Occipital lobe (tissue), 2 donors: ENCODE results near the gene CBL. TPM values are rescaled to one million over a fixed set of nuclear protein-coding genes. Genes with fewer than 3 reads are reported as not detected.

Experiments
- DNase-seq: peaks from one replicate; lab custom pipeline; 2025; lab: John Stamatoyannopoulos, UW
- total RNA-seq: library from RNA; depleted of rRNA; stranded (reverse); fragments of >200 nt; gene quantifications from one replicate; pipeline ENCODE4 v1.2.3, GENCODE V29; 2014

Gene CBL
- total RNA-seq, 1 donor from 2014 or later = 12.0 TPM

DNA sequence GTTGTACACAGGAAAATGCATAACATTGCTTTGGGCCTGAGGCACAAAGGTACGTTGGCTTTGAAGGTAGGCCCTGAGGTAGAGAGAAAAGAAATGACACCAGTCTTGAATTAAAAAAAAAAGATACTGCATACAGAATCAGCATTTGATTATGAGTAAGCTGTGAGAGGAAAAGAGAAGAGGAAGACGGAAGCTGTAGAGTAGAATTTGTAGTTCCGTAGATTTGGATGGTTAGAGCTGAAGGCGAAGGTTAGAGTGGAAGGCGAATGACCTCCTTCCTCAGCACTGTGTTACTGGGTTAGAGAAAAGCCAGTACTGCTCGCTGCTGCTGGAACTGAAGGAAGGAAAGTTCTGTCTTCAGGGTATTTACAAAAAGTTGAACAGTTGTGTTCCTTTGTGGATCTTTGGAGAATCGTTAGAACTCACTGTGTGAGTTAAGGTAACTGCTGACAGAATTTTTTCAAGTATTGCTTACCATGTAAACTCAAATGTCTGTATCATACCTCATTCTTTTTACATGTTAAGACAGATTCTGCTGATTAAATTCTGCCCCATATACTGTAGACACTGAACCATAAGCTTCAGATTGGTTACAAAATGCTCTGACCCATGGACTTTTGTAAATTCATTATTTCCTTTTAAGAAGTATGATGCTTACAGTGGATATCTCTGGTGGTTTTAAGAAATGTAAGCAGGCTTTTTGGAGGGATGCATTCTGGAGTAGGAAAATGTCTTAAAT lies 60.5 kb downstream of the CBL start:
- DNase-seq = no peak

DNA sequence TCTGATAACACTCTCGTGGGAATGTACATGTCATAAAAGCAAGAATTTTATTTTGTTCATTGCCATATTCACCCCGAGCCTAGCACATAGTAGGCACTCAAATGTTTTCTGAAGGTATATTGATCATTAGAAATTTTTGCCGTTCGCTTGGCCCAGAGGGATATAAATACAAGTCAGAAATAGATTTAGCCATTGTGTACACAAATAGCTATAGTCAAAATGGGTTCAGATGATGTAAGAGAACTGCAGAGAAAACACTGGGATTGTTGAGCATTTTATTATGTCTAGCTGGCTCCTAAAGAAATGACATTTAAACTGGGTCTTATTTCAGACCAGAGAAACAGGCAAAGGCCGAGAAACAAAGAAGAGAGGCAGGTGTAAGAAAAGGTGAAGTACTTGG lies 61.5 kb downstream of the CBL start:
- no peak for DNase-seq

DNA sequence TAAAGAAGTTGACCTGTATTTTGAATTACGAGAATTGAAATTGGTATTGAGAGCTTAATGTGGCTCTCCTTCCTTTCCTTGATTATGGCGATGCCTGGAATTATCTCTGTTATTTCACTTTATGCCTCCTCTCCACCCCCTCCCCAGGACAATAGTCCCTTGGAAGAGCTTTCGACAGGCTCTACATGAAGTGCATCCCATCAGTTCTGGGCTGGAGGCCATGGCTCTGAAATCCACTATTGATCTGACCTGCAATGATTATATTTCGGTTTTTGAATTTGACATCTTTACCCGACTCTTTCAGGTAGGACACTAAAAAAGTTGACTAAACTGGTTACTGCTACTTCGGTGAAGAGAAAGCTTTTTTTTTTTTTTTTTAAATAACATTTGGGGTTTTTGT lies 67.6 kb downstream of the CBL start:
- DNase-seq = no peak

DNA sequence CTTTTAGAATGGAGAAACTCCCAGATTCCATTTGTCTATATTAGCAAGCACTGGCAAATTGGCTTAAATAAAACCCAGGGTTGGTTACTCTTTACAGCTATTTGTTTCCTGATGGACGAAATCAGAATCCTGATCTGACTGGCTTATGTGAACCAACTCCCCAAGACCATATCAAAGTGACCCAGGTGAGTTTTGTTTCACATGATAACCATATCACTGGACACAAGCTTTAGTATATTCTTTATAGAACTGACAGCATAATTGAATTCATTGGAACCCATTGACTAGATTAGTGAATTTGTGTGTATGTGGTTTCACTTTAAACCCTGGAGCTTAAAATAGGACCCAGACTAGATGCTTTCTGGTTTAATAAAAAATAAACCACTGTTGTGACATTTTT lies 71.5 kb downstream of the CBL start:
- DNase-seq = no peak

DNA sequence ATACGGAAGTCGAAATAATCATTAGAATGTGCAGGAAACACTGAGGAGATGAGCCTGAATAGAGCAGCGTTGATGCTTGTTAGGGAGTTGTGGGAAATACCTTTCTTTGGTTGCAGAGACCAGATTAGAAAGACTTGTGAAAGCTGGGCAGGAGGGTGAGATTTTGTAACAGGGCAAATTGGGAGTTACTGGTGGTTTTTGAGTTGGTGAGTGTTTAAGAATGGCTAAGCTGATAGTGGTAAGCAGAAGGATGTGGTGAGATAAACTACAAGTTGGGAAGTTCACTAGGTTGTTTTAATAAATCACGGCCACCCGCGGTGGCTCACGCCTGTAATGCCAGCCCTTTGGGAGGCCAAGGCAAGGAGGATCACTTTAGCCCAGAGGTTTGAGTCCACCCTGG lies 76.4 kb downstream of the CBL start:
- DNase-seq = no peak

DNA sequence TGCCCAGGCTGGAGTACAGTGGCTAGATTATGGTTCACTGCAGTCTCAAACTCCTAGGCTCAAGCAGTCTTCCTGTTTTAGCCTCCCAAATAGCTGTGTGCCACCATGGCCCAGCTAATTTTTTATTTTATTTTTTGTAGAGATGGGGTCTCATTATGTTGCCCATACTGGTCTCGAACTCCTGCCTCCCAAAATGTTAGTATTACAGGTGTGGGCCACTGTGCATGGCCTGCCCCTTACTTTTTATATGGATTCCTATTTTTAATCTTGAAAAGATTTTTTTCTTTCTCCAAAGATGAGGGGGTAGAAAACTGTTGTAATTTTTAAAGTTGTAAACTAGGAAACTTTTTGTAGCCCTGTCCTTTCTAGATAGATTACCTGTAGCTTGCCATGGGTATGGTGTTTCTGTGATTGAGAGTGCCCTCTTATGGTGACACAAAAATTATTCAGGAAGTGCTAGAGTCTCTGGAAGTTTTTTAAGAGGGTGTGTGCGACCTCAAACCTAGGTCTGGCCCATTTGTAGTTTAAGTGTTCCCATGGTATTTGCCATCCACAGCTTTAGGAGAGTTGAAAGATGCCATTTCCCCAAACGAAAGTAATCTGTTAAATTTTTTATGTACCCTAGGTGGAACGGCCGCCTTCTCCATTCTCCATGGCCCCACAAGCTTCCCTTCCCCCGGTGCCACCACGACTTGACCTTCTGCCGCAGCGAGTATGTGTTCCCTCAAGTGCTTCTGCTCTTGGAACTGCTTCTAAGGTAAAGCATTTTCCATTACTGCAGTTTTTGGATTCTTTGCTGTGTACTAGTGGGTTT lies 78.4 kb downstream of the CBL start:
- no peak for DNase-seq

DNA sequence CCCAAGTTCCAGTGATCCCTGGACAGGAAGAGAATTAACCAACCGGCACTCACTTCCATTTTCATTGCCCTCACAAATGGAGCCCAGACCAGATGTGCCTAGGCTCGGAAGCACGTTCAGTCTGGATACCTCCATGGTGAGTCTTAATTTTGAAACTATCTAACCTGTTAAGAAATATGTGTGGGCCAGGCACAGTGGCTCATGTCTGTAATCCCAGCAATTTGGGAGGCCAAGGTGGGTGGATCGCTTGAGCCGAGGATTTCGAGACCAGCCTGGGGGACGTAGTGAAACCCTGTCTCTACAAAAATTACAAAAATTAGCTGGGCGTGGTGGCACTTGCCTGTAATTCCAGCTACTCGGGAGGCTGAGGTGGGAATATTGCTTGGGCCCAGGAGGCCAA lies 79.3 kb downstream of the CBL start:
- no peak for DNase-seq

DNA sequence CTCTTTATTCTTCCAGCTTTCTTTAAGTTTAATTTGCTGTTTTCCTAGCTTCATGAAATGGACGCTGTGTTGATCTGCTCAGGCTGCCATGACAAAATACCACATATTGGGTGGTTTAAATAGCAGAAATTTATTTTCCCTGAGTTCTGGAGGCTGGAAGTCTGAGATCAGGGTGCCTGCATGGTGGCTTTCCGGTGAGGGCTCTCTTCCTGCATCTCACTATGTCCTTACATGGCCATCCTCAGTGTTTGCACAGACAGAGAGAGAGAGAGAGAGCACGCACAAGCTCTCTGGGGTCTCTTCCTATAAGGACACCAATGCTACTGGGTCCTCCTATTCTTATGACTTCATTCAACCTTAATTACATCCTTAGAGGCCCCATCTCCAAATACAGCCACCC lies 82.1 kb downstream of the CBL start:
- DNase-seq = no peak

DNA sequence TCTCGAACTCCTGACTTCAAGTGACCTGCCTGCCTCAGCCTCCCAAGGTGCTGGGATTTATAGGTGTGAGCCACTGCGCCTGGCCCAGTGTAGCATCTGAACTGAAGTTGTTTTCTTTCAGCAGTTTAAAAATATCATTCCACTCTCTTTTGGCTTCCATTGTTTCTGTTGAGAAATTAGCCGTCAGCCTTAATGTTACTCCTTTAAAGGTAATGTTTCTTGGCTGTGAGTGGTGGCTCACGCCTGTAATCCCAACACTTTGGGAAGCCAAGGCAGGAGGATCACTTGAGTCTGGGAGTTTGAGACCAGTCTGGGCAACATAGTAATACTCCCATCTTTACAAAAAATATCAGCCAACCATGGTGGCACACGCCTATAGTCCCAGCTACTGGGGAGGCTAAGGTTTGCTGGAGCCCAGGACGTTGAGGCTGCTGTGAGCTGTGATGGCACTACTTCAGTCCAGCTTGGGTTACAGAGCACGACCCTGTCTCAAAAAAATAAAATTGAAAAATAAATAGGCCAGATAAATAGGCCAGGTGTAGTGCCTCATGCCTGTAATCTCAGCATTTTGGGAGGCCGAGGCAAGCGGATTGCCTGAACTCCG lies 84.9 kb downstream of the CBL start:
- DNase-seq = no peak

DNA sequence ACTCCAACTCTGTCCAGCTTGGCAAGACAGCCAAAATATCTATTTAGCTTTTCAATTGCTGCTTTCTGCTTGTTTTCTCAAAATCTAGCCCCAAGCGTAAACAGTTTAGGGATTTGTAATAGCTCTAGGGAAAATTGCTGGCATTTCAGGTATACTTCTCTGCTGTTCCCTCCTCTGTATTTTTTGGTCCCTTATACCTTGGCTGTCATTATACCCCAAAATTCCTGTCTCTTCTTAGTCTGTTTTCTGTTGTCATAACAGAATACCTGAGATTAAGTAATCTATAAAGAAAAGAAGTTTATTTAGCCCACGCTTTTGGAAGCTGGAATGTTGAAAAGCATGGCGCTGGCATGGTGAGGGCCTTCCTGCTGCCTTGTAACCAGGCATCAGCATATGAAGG lies 87.3 kb downstream of the CBL start:
- no peak for DNase-seq

DNA sequence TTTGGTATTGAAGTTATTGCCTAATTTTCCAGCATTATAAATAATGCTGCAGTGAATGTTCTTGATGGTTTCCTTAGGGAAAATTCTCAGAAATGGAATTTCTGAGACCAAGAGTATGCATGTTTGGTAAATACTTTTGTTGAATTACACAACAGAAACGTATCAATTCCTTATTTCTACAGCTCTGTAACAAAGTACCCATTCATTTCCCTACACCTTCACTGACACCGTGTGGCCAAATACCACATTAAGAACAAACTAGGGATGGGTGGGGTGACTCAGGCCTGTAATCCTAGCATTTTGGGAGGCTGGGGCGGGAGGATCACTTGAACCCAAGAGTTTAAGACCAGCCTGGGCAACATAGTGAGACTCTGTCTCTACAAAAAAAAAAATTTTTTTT lies 89.0 kb downstream of the CBL start:
- no peak for DNase-seq

DNA sequence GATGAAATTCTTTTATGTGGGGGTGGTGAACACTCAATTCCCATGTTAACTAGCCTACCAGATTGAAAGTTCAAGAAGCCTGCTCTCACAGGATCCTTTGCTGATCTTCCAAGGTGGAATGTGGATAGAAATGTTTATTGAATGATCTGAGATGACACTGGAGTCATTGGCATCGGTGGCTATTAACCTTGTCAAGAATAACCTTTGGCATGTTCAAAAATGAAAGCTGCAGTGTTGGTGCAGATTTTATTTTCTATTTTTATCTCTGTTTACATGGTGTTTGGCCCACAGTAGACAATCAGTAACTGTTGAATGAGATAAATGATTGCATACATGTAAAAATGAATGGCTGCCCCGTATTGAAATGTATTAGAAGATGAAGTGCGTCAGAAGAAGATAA lies 91.8 kb downstream of the CBL start:
- no peak for DNase-seq

DNA sequence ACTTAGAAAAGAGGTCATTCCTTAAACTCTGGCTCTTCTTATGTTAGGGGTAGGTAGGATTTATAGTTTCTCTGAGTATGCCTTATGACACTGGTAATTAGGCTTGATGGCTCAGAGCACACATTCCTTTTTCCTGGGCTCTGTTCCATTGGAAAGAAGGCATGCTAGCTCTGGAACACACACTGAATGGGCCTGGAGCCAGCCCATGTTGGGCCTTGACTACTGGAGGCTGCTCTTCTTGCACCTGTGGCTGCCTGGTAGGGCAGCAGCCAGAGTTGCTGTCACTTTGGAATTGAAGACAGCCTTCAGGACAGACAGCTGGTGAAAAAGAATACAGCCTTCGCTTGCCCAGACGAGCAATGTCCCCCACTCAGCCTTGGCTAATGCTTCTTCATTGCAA lies 92.6 kb downstream of the CBL start:
- no peak for DNase-seq

DNA sequence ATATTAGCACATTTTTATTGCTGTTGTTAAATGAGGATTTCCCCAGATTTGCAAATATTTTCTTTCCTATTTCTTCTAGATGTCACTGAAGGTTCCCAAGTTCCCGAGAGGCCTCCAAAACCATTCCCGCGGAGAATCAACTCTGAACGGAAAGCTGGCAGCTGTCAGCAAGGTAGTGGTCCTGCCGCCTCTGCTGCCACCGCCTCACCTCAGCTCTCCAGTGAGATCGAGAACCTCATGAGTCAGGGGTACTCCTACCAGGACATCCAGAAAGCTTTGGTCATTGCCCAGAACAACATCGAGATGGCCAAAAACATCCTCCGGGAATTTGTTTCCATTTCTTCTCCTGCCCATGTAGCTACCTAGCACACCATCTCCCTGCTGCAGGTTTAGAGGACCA lies 93.3 kb downstream of the CBL start:
- no peak for DNase-seq

DNA sequence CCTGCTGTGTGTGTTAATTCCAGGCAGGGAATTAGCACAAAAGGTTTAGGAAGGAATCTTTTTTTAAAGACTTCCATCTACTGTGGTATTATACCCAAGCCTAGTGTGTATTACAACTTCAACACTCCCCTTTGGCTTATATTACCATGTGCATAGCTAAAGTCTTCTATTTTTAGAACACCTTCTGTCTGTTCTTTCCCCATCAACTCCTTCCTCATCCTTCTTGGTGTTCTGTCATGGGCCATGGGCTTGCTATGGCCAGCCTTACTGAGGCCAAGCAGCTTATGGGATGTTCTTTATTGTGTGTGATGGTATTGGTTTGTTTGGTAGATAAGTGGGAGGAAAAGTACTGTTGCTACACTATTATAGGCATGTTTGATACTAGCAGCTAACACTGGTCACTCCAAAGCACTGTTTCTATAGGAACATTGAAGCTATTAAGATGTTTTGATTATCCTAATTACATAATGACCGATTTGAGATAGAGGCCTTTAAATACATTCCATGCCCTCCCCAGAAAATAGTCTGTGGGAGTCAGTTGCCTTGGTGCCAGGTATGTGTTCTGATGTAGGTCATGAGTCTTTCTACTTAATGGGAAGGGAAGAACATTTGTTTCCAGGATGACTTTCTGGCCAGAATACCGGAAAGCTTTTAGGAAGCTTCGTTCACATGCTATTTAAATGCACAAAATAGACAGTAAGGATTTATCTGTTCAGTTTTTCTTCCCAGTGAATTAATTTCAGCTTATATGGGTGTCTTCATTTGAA lies 94.2 kb downstream of the CBL start:
- DNase-seq = no peak

DNA sequence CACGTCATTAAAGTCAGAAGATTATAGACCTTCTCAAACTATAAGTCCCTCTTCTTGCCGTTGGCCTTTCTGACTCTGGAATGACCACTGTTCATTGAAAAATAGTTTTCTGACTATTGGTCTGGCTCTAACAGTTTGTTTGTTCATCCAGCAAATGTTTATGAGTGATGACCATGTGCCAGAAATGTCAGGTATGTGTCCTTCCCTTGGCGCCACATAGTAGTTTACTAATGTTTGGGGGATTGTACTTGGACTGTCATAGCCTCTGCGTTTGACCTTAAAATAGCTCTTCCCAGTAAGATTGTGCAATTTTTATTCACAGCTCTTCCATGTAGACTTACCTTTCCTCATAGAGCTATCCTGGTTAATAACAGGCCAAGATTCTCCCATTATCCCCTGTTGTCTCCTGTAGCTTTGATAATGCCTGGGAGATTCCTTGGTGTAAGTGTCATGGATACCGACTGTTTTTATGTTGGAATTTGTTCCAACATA lies 97.1 kb downstream of the CBL start:
- DNase-seq = no peak

DNA sequence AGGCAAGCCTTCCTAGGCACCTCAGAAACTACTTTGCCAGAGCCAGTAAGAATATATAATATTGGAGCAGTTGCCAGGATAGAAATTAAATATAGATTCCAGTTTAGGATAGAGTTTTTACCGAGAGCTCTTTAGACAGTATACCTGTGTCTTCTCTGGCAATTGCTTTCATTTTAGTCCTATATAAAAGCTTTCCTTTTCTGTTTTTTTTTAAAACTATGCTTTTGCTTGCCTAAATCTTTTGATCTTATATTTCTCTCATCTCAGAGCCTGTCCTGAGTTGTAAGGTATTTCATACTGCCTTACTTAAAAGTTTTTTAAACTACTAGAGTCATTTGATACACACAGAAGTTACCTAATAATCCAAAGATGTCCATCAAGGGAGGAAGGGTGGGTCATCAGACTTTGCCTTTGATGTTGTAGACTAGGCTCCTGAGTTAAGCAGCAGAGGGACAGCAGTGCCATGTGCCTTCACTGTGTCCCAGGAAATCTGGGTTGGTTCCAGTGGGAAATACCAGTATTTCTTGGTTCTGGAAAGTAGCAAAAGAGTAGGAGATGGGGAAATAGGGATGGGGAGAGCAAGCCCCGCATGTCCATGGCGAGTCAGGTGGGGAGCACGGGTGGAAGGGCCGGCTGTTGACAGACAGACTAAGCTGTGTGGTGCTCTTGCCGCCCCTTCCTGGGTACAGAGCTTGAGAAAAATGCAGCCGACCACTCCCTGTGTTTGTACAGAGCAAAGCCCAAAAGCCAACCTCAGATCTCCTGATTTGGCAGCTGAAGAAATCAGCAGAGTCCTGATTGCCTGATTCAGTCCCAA lies 99.6 kb downstream of the CBL start:
- no peak for DNase-seq

DNA sequence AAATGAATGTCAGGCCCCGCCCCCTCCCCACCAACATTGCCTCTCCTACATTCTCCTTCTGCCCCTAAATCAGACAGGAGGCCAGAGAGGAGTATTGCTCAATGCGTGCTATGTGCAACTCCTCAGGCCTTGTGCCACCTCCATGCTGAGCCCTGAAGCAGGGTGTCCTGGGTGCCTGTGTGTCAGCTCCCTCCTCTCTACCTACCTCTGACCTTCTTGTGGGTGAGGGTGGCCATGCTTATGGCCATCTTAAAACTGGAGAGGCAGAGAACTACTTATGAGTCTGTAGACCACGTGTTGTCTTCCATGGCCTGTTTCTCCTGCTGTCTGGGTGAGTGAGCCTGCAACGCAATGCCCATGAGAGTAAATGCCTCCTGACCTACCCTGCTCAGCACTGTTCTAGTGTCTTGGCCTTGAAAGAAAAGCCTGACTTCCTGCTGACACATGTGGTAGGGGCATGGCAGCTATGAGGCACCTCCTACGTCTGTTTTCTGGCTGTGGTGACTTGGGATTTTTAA lies 100.3 kb downstream of the CBL start:
- DNase-seq = no peak

DNA sequence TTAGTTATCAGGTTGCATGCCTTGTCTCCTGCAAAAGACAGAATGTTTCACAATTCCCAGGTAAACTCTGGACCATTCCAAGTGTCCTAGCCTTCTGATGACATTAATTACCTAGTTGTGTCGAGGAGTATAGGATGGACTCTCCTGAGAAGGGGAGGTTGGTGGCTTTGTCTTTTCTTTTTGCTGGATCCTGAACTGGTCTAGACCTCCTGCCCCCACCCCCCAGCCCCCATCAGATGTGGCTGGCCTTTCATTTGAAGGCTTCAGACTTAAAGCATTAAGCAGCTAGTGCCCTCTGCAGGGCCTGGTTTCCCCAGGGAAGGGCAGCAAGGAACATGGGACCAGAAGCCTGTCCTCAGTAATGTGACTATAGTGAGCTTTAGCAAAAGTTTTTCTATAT lies 101.1 kb downstream of the CBL start:
- DNase-seq = no peak

DNA sequence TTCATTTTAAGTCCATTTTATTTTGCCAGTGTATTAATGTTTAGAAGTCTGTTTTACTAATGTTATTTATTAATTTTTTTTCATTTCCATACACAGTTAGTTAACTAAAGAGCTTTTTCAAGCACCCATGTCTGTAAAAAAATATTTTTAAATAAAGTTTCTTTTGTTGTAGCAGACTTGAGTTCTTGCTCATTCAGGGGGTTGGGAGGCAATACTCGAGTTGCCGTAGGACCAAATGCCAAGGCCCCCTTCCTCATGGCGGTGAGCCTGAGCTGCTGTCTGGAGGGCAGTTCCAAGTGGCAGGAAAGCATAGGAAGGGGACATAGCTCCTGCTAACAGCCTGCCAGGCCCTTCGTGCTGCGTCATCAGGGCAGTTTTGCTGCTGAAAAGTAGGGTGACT lies 101.8 kb downstream of the CBL start:
- DNase-seq = no peak

DNA sequence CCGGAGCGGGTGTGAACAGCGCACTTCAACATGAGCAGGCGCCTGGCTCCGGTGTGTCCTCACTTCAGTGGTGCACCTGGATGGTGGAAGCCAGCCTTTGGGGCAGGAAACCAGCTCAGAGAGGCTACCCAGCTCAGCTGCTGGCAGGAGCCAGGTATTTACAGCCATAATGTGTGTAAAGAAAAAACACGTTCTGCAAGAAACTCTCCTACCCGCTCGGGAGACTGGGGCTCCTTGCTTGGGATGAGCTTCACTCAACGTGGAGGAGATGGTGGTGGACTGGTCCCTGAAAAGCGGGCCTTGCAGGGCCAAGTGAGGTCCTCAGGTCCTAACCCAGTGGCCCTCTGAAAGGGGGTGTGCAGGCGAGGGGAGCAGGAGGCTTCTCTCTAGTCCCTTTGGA lies 103.3 kb downstream of the CBL start:
- DNase-seq = no peak
